Naive thymus-derived CD8-positive, alpha-beta T cell (primary cell): Measurements from ENCODE around the gene SHROOM3. TPM values are rescaled to one million over a fixed set of nuclear protein-coding genes. Genes with fewer than 3 reads are reported as not detected.

Experiments
- ATAC-seq, 2 donors: fragments of 150-1000 bp; cut with Tn5 transposase in 1 of 2; sonication (Bioruptor Pico), chemical (Tn5 transposase) in 1 of 2; 1 replicate in 1 of 2; 2 replicates in 1 of 2; pipeline ENCODE4 v1.10.0; 2021; ENCODE audit warnings: mild to moderate bottlenecking in 2 of 2, moderate library complexity in 2 of 2
- POLR2A ChIA-PET: fragments of 350-600 bp; sonication (Branson Sonifier 250); formaldehyde crosslinking; loops from one replicate; lab custom pipeline; 2021; ENCODE audit warnings: antibody characterized with exemption; lab: Charles Lee
- DNase-seq, 10 donors: peaks; one replicate each; pipeline versions ENCODE4 v3.0.0 to v3.0.0-alpha.2; 2020 to 2022
- H3K27ac Mint-ChIP-seq, 10 donors: one replicate each; pipeline ENCODE4 v1.8.0; 2020 to 2022; ENCODE audit warnings: mild to moderate bottlenecking in 10 of 10, mixed read lengths in 10 of 10, moderate library complexity in 4 of 10, inconsistent platforms in 1 of 10
- H3K27me3 Mint-ChIP-seq, 5 donors: one replicate each; pipeline ENCODE4 v1.8.0; 2021 to 2022; ENCODE audit warnings: mixed read lengths in 5 of 5
- H3K36me3 Mint-ChIP-seq, 3 donors: one replicate each; pipeline ENCODE4 v1.8.0; 2020 to 2022; ENCODE audit warnings: mixed read lengths in 3 of 3, mild to moderate bottlenecking in 2 of 3, inconsistent platforms in 1 of 3
- H3K4me1 Mint-ChIP-seq, 4 donors: one replicate each; pipeline ENCODE4 v1.8.0; 2021 to 2022; ENCODE audit warnings: mixed read lengths in 4 of 4
- H3K4me3 Mint-ChIP-seq, 10 donors: one replicate each; pipeline ENCODE4 v1.8.0; 2020 to 2022; ENCODE audit warnings: mild to moderate bottlenecking in 10 of 10, mixed read lengths in 10 of 10, moderate library complexity in 6 of 10, inconsistent platforms in 1 of 10
- H3K9me3 Mint-ChIP-seq, 9 donors: one replicate each; pipeline ENCODE4 v1.8.0; 2020 to 2022; ENCODE audit warnings: mixed read lengths in 9 of 9, mild to moderate bottlenecking in 3 of 9, inconsistent platforms in 1 of 9, moderate library complexity in 1 of 9
- microRNA-seq: library from miRNA; unstranded; fragments of <30 nt; microRNA quantifications from one replicate; pipeline ENCODE4 v1.2.0, GENCODE V29; 2022; ENCODE audit warnings: borderline microRNAs expressed
- polyA plus RNA-seq, 3 donors: library from polyadenylated mRNA; unstranded; fragments of 300-500 nt; fragmentation: Illumina TruSeq; gene quantifications; one replicate each; pipeline ENCODE4 v1.2.3, GENCODE V29; 2021
- total RNA-seq, 8 experiments: library from RNA in 2 of 8; stranded (reverse) in 2 of 8; gene quantifications; one replicate each; pipeline ENCODE4 v1.2.3 and lab custom pipeline; 2021 to 2026

SHROOM3 gene
- total and polyA plus RNA-seq, 5 experiments from 2014 or later: not detected

DNA sequence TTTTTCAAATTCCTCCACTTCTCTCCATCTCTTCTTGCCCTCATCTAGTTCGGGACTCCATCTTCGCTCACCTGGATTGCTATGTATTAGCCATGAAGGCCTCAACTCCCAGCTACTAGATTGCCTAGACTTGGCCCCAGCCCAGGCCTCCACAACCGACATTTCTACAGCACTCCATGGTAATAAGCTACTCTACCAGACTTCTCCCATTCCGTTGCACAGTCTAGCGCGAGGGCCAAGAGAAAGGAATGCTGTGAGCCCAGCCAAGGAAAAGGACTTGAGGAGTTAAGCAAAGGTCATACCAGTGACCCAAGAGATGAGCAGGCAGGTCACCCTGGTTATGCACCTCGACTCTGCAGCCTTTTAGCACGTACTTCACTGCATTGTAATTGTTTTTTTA lies 387.3 kb downstream of the SHROOM3 start:
- DNase-seq (no peak), ATAC-seq (no peak)
- POLR2A ChIA-PET: no interaction called here
- H3K4me3 Mint-ChIP-seq: no peak overlapping the region
- no peaks in the 10 kb centered on the region for H3K4me1 Mint-ChIP-seq
- H3K36me3 Mint-ChIP-seq: peaks cover 0 to 22% (median 2%) of the 10 kb centered on the region in 3 donors
- H3K27ac Mint-ChIP-seq: no peak overlapping the region
- peaks cover 7 to 15% (median 13%) of the 10 kb centered on the region in 5 donors for H3K27me3 Mint-ChIP-seq
- H3K9me3 Mint-ChIP-seq: peaks cover 0 to 26% (median 9%) of the 10 kb centered on the region in 9 donors

DNA sequence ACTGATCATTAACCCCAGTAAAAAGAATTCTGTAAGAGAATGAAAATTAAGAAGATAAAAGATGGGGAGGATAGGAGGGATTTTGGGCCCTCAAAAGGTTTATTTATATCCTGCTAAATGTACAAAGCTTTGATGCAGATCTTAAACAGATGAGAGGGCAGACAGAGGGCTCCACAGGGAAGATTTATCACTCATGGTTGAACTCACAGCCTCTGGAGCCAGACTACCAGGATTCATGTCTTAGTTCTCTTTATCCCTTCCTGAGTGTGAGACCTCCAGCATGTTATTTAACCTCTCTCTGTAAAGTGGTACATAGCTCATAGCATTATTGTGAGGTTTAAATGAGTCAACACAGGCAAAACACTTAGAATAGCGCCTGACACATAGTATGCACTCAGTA lies 388.5 kb downstream of the SHROOM3 start:
- Mint-ChIP-seq H3K4me1 (no peaks in the 10 kb centered on the region), H3K9me3 (peaks cover 0 to 17% (median 7%) of the 10 kb centered on the region in 9 donors), H3K27ac (no peak overlapping the region), H3K27me3 (peaks cover 7 to 15% (median 12%) of the 10 kb centered on the region in 5 donors), H3K4me3 (no peak overlapping the region), H3K36me3 (peaks cover 0 to 20% (median 2%) of the 10 kb centered on the region in 3 donors)
- POLR2A ChIA-PET: interaction anchor here (0.5 kb wide), 1 partner anchor 32 kb away, joined by 6 read pairs; no protein-coding TSS in a partner anchor
- DNase-seq (no peak), ATAC-seq (no peak)

DNA sequence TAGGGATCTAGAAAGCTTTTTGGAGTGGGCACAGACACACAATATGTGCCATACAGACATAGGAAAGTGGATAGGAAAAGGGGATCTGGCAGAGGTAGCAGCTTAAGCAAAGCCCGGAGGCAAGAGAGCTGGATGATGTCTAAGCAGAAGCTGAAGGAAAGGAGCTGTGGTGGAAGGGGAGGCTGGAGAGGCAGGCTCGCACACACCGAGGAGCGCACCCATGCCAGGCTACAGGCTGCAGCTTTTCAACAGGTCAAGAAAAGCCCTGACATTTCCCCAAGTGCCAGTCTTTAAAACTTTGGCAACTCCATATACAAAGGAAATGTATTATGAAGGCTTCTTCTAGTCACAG lies 395.6 kb downstream of the SHROOM3 start:
- no peak overlapping the region for H3K27ac Mint-ChIP-seq
- H3K27me3 Mint-ChIP-seq: peaks cover 0 to 11% (median 5%) of the 10 kb centered on the region in 5 donors
- POLR2A ChIA-PET: no interaction called here
- ATAC-seq (no peak), DNase-seq (no peak)
- no peaks in the 10 kb centered on the region for H3K36me3 Mint-ChIP-seq
- H3K9me3 Mint-ChIP-seq: no peaks in the 10 kb centered on the region
- H3K4me3 Mint-ChIP-seq: no peak overlapping the region
- H3K4me1 Mint-ChIP-seq: no peaks in the 10 kb centered on the region

DNA sequence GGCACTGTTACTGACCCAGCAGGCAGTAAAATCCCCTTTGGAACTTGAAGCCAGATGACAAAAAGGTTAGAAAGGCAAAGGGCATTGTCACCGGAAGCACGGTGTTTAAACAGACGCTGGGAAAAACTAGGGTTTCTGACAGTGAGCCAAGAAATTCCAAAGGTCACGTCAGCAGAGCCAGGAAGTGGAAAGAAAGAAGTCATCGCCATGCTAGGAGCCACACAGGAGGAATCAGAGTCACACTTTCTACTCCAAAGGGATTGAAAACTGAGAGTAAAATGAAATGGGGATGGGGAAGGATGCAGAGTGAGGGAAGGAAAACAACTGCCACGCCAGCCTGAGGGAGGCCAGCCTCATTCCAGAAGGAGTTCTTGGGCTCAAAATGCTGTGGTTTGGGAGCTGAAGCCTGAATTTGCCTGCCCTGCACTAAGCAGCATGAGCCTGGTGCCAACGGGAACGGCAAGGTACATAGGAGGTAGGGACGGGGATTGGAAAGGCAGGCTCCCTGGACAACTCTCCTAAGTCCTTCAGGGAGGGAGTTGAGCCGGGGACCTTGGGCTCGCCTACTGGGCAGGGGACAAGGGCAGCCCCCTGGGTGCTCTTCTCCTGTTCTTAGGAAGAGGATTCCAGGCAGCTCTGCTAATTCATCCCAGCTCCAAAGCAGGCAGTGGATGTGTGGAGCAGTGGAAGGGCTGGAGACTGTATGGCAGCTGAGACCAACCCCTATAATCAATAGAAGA lies 396.1 kb downstream of the SHROOM3 start:
- no peak for DNase-seq
- H3K9me3 Mint-ChIP-seq: no peaks in the 10 kb centered on the region
- H3K4me3 Mint-ChIP-seq: no peak overlapping the region
- H3K27me3 Mint-ChIP-seq: peaks cover 0 to 11% (median 5%) of the 10 kb centered on the region in 5 donors
- no peak overlapping the region for H3K27ac Mint-ChIP-seq
- ATAC-seq: no peak
- no peaks in the 10 kb centered on the region for H3K4me1 Mint-ChIP-seq
- no peaks in the 10 kb centered on the region for H3K36me3 Mint-ChIP-seq
- POLR2A ChIA-PET: no interaction called here

DNA sequence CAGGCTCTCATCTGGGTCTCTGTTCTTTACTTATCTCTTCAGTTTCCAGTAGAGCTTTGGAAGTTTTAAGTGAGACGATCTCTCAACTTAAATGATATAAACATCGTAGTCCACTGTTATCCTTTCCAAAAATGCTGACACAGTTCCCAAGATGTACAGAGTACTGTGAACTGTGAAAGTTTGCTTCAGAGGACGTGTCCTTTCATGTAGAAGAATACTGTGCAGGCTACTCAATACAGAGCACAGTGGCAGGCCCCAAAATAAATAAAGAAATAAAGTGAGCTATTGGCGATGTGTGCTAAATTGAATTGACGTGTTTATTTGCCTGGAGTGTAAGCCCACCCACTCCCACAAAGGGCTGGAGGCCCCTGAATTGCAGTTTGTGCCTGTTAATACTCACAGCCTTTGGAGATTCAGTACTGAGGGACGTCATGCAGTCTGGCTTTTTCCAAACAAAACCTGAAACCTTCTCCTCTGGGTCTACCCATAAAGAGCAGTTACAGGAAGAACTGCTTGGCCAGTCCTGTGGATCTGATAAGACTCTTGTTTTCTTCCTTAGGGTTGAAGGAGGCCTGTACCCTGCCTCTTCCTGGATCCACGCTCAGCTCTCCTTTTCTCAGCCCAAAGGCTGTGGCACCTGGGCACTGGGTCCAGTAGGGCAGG lies 396.8 kb downstream of the SHROOM3 start:
- DNase-seq: no peak
- H3K4me1 Mint-ChIP-seq: no peaks in the 10 kb centered on the region
- peak overlapping the region in 1 of 10 donors; percentile 44 for H3K27ac Mint-ChIP-seq
- POLR2A ChIA-PET: no interaction called here
- no peak overlapping the region for H3K4me3 Mint-ChIP-seq
- H3K27me3 Mint-ChIP-seq: peaks cover 0 to 11% (median 5%) of the 10 kb centered on the region in 5 donors
- ATAC-seq: no peak
- H3K36me3 Mint-ChIP-seq: no peaks in the 10 kb centered on the region
- H3K9me3 Mint-ChIP-seq: no peaks in the 10 kb centered on the region

Small RNAs within 50 kb of the gene (microRNA-seq; reads per million reads assigned to microRNA genes)
- gene MIR4450 (not detected), gene MIR548AH (not detected)

Other genes starting within 250 kb of the SHROOM3 start
- gene SCARB2, start 221.4 kb upstream of the SHROOM3 start, total RNA-seq: 10 to 100 TPM; 23.2 to 25.8 TPM
- 10 to 100 TPM; 11.0 to 14.3 (median 14.0) TPM for gene SCARB2, start 221.4 kb upstream of the SHROOM3 start, polyA plus RNA-seq
- gene FAM47E, start 183.5 kb upstream of the SHROOM3 start, total RNA-seq: 1 to 10 TPM in 1 of 2 experiments, under 1 TPM in 1; 0.60 to 1.3 TPM
- gene FAM47E, start 183.5 kb upstream of the SHROOM3 start, polyA plus RNA-seq: under 1 TPM in 1 of 3 donors, not detected in 2; 0.64 TPM
- gene STBD1, start 128.5 kb upstream of the SHROOM3 start, total RNA-seq: under 1 TPM; 0.38 to 0.49 TPM
- gene STBD1, start 128.5 kb upstream of the SHROOM3 start, polyA plus RNA-seq: under 1 TPM; 0.16 to 0.66 (median 0.19) TPM
- not detected for gene CCDC158, start 14.1 kb upstream of the SHROOM3 start, total RNA-seq
- gene CCDC158, start 14.1 kb upstream of the SHROOM3 start, polyA plus RNA-seq: not detected